AG09319 (cell line): ENCODE measurements around the gene RAB26.

ENCODE experiments used
- DNase-seq: peaks from one replicate; pipeline ENCODE4 v3.0.0-alpha.2; 2010; ENCODE audit warnings: low read depth; ENCODE audit errors: extremely low read depth
- TF ChIP-seq, protein P1 (sequence below): IDR thresholded peaks from 2 replicates; pipeline ENCODE4 v1.5.1; 2011; ENCODE audit warnings: low read depth, mild to moderate bottlenecking, inconsistent platforms, low read length, moderate library complexity

The RAB26 gene

DNA sequence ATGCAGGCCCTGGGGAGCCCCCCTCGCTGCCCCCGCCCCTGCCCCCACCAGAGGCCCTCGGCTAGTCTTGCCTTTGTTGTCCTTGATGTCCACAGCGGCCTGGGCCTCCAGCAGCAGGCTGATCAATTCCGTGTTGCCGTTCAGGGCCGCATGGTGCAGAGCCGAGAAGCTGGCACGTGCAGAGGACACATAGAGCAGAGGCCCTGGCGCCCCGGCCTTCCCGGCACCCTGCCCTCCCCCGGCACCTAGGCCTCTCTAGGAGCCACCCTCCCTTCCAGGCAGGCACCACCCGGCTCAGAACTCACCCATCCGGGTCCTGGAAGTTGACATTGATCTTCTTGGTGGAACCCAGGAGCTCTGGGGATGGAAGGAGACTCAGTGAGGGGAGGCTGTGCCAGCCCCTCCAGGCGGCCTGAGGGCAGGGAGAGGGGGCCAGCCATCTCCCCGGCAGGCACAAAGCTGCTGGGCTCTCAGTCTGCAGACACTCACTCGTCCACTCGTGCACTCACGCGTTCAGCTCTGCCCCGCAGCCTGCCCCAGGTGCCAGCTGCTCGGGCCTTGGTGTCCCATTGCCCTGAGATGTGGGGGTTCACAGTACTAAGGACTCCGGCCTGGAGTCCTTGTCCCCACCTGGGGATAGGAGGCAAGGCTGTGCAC, 41.7 kb downstream of the RAB26 start:
- DNase-seq, result no peak
- TF ChIP-seq, protein P1, sequence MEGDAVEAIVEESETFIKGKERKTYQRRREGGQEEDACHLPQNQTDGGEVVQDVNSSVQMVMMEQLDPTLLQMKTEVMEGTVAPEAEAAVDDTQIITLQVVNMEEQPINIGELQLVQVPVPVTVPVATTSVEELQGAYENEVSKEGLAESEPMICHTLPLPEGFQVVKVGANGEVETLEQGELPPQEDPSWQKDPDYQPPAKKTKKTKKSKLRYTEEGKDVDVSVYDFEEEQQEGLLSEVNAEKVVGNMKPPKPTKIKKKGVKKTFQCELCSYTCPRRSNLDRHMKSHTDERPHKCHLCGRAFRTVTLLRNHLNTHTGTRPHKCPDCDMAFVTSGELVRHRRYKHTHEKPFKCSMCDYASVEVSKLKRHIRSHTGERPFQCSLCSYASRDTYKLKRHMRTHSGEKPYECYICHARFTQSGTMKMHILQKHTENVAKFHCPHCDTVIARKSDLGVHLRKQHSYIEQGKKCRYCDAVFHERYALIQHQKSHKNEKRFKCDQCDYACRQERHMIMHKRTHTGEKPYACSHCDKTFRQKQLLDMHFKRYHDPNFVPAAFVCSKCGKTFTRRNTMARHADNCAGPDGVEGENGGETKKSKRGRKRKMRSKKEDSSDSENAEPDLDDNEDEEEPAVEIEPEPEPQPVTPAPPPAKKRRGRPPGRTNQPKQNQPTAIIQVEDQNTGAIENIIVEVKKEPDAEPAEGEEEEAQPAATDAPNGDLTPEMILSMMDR, result no peak

- TF ChIP-seq, protein P1, result no peak
- no peak for DNase-seq
Measured at GRCh38 chr16:2190659-2191445, 42.4 kb downstream of the RAB26 start.

- TF ChIP-seq, protein P1, result no peak
- no peak for DNase-seq
Measured at GRCh38 chr16:2191446-2191706, 43.0 kb downstream of the RAB26 start.

- TF ChIP-seq, protein P1, result no peak
- no peak for DNase-seq
Measured at GRCh38 chr16:2194166-2194834, 45.9 kb downstream of the RAB26 start.

DNA sequence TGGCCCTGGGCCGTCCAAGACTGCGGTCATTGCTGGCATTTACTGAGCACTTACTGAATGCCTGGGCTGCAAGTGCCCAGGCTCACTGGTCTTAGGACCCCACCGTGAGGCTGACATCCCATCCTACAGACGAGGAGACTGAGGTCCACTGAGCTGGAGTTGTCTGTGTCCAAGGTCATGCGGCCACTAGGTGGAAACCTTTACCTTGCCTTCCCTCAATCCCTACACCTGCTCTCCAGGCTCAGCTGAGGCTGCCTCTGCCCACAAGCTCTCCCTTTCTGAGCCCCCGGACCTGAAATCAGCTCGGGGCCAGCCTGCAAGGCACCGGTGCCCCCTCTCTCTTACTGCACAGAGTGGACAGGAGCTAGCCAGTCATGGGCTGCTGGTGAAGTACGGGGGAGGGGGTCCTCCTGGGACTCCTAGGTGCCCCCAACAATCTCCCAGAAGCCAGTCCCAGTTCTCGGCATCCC, 46.5 kb downstream of the RAB26 start:
- DNase-seq, result no peak
- TF ChIP-seq, protein P1, result peak; percentile 17

GRCh38 chr16:2195322-2196161, 47.1 kb downstream of the RAB26 start:
- TF ChIP-seq, protein P1, result no peak
- no peak for DNase-seq
